Skeletal muscle tissue (tissue), 4 donors: ENCODE results near the gene CDKAL1. TPM values are rescaled to one million over a fixed set of nuclear protein-coding genes. Genes with fewer than 3 reads are reported as not detected.
A peak's percentile ranks its signal among the peaks of the same experiment; 100 is the strongest.

Experiments used
- H3K27ac ChIP-seq: one replicate; pipeline ENCODE4 v1.7.0; 2013; ENCODE audit warnings: mild to moderate bottlenecking, low read depth, low read length, inconsistent platforms
- H3K27me3 ChIP-seq, 3 donors: one replicate each; pipeline ENCODE4 v1.7.0; 2013; ENCODE audit warnings: low read length in 3 of 3; ENCODE audit not compliant: control insufficient read depth in 3 of 3, insufficient read depth in 3 of 3
- H3K36me3 ChIP-seq, 3 donors: one replicate each; pipeline ENCODE4 v1.7.0; 2013; ENCODE audit warnings: low read length in 3 of 3; ENCODE audit not compliant: control insufficient read depth in 3 of 3, insufficient read depth in 3 of 3
- H3K4me1 ChIP-seq, 3 donors: one replicate each; pipeline ENCODE4 v1.7.0; 2013; ENCODE audit warnings: low read length in 3 of 3, mild to moderate bottlenecking in 3 of 3; ENCODE audit not compliant: control insufficient read depth in 3 of 3, insufficient read depth in 3 of 3
- H3K4me3 ChIP-seq, 3 donors: one replicate each; pipeline ENCODE4 v1.7.0; 2013; ENCODE audit warnings: low read length in 3 of 3
- H3K9ac ChIP-seq, 3 donors: one replicate each; pipeline ENCODE4 v1.7.0; 2013; ENCODE audit warnings: low read length in 3 of 3, mild to moderate bottlenecking in 3 of 3, moderate library complexity in 2 of 3, low read depth in 1 of 3
- H3K9me3 ChIP-seq, 3 donors: one replicate each; pipeline ENCODE4 v1.7.0; 2013; ENCODE audit warnings: low read length in 3 of 3; ENCODE audit not compliant: control insufficient read depth in 3 of 3
- total RNA-seq: library from RNA; depleted of rRNA; stranded (reverse); fragments of >200 nt; gene quantifications from one replicate; pipeline ENCODE4 v1.2.3, GENCODE V29; 2014
- donor health status: Osteomylitis.

CDKAL1 gene
- total RNA-seq, 1 donor from 2014 or later = 42.8 TPM

- Histone ChIP-seq H3K9me3 (no peaks in the 10 kb centered on the region), H3K4me3 (no peak overlapping the region), H3K27ac (no peak overlapping the region), H3K4me1 (no peaks in the 10 kb centered on the region), H3K9ac (no peak overlapping the region), H3K36me3 (no peaks in the 10 kb centered on the region), H3K27me3 (no peaks in the 10 kb centered on the region)
Observed at GRCh38 chr6:21257125-21257524, 722.9 kb downstream of the CDKAL1 start.

GRCh38 chr6:21258665-21259064, 724.4 kb downstream of the CDKAL1 start:
- Histone ChIP-seq H3K9ac (no peak overlapping the region), H3K27me3 (no peaks in the 10 kb centered on the region), H3K9me3 (no peaks in the 10 kb centered on the region), H3K27ac (no peak overlapping the region), H3K4me3 (no peak overlapping the region), H3K4me1 (no peaks in the 10 kb centered on the region), H3K36me3 (no peaks in the 10 kb centered on the region)

DNA sequence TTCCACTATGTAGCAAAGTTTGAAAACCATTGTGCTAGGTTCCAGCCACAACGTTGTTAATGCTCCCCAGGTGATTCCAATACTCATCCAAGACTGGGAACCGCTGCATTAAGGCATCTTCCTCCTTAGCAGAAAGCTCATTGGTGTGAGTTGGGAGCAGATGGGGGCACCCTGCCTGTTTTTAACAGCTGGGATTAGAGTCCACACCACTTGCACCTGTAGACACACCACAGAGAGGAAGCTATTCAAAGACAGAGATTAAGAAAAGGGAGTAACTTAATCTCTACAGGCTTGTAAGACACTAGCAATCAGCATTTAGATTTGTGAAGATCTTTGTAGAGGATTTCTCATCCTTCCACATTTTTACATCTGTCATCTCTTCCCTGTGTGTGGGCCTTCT, 725.4 kb downstream of the CDKAL1 start:
- H3K4me1 ChIP-seq = no peaks in the 10 kb centered on the region
- H3K36me3 ChIP-seq = no peaks in the 10 kb centered on the region
- H3K9ac ChIP-seq = no peak overlapping the region
- no peak overlapping the region for H3K27ac ChIP-seq
- no peaks in the 10 kb centered on the region for H3K27me3 ChIP-seq
- H3K4me3 ChIP-seq = no peak overlapping the region
- no peaks in the 10 kb centered on the region for H3K9me3 ChIP-seq

DNA sequence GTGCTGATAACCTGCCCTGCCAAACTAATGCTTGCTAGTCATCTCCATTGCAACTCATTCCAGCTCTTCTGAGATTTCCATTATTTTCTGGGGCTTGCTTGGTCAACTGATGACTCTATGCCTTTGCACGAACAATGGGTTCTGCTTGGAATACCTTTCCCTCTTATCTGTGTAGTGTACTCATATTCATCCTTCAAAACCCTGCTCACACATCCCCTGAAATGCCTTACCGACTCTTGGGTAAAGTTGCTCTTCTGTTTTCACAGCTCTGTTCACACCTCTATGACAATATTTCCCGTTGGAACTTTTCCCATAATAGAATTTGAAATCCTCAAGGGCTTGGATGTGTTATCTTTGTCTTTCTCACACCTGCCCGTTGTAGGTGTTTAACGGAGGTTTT, 728.2 kb downstream of the CDKAL1 start:
- Histone ChIP-seq H3K4me1 (no peaks in the 10 kb centered on the region), H3K27me3 (no peaks in the 10 kb centered on the region)

GRCh38 chr6:21263531-21264287, 729.5 kb downstream of the CDKAL1 start:
- no peak overlapping the region for H3K9ac ChIP-seq
- no peak overlapping the region for H3K4me3 ChIP-seq
- no peaks in the 10 kb centered on the region for H3K27me3 ChIP-seq
- no peaks in the 10 kb centered on the region for H3K4me1 ChIP-seq
- H3K36me3 ChIP-seq = no peaks in the 10 kb centered on the region
- H3K27ac ChIP-seq = no peak overlapping the region
- no peaks in the 10 kb centered on the region for H3K9me3 ChIP-seq

More for the DNA sequence above, 728.2 kb downstream of the CDKAL1 start:
- Histone ChIP-seq H3K9me3 (no peaks in the 10 kb centered on the region), H3K9ac (no peak overlapping the region), H3K36me3 (no peaks in the 10 kb centered on the region), H3K27ac (no peak overlapping the region), H3K4me3 (no peak overlapping the region)

GRCh38 chr6:21264288-21265033, 730.2 kb downstream of the CDKAL1 start:
- no peak overlapping the region for H3K27ac ChIP-seq
- no peaks in the 10 kb centered on the region for H3K27me3 ChIP-seq
- H3K9ac ChIP-seq = no peak overlapping the region
- H3K9me3 ChIP-seq = no peaks in the 10 kb centered on the region
- H3K4me3 ChIP-seq = no peak overlapping the region
- H3K4me1 ChIP-seq = no peaks in the 10 kb centered on the region
- no peaks in the 10 kb centered on the region for H3K36me3 ChIP-seq

DNA sequence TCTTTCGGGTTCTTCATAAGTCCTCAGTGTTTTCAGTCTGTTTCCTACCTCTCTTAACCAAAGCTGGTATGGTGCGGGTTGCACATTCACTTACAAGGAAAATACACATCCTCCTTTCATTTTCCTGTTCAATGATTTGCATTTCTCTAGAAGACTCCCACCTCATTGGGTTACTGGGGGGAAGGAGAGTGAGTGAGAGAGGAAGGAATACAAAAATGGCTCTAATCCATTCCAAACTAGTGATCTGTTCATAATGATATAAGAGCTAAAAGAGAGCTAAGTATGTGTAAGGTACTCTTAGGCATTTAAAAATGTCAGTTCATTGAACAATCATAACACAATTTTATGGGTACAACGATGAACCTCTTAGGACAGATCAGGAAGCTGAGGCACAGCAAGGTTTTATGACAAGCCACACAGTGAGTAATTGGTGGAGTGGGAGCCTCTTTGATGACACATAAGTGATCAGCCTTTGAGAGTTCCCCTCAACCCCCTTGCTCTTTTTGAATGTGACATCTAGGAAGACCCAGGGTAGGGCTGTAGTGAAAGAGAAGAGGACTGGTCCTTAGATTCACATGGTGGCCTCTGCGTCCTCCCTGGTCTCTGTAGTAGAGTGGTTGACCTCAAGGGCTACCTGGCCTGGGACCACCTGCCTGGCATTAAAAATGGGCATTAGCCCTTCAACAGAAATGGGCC, 730.9 kb downstream of the CDKAL1 start:
- Histone ChIP-seq H3K4me1 (no peaks in the 10 kb centered on the region), H3K9me3 (no peaks in the 10 kb centered on the region), H3K27me3 (no peaks in the 10 kb centered on the region), H3K36me3 (no peaks in the 10 kb centered on the region), H3K4me3 (no peak overlapping the region), H3K27ac (no peak overlapping the region), H3K9ac (no peak overlapping the region)

DNA sequence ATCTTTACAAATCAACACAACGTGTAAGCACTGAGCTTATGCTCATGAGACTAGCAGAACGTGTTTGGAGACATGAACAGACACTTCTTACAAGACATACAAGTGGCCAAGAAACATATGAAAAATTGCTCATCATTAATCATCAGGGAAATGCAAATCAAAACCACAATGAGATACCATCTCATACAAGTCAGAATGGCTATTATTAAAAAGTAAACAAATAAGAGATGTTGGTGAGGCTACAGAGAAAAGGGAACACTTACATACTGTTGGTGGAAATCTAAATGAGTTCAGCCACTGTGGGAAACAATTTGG, 731.4 kb downstream of the CDKAL1 start:
- Histone ChIP-seq H3K9ac (no peak overlapping the region), H3K36me3 (no peaks in the 10 kb centered on the region), H3K27ac (no peak overlapping the region), H3K4me3 (no peak overlapping the region), H3K9me3 (no peaks in the 10 kb centered on the region), H3K27me3 (no peaks in the 10 kb centered on the region), H3K4me1 (peaks cover 0 to 4% (median 3%) of the 10 kb centered on the region in 3 donors)

GRCh38 chr6:21270636-21271201, 736.5 kb downstream of the CDKAL1 start:
- peak overlapping the region; percentile 31 to 56 (median 40) for H3K4me3 ChIP-seq
- H3K9ac ChIP-seq = peak overlapping the region; percentile 38 to 64 (median 59)
- peaks cover 0 to 9% (median 3%) of the 10 kb centered on the region in 3 donors for H3K4me1 ChIP-seq
- no peak overlapping the region for H3K27ac ChIP-seq
- no peaks in the 10 kb centered on the region for H3K36me3 ChIP-seq
- no peaks in the 10 kb centered on the region for H3K27me3 ChIP-seq
- peaks cover 0 to 5% (median 3%) of the 10 kb centered on the region in 3 donors for H3K9me3 ChIP-seq
